ENCODE data around the gene THBD. TPM values are rescaled to one million over a fixed set of nuclear protein-coding genes. Genes with fewer than 3 reads are reported as not detected.
"Not testable (repeated sequence)": the region's sequence is repeated elsewhere in the genome, so short reads cannot be mapped to it uniquely, and the experiment has no call there.

THBD gene
- total RNA-seq, 1 donor from 2014 or later = 18.9 TPM

GRCh38 chr20:23031346-23031745 is 18.1 kb downstream of the THBD start:
- no peak overlapping the region for H3K4me3 ChIP-seq (ENCODE audit: low read depth, low read length)
- no peak for TF ChIP-seq CTCF (conservative IDR thresholded peaks at IDR 0.05; ENCODE audit: low read depth, low read length)
- no peak for DNase-seq (ENCODE audit: low read depth)

GRCh38 chr20:23029324-23029723 is 20.1 kb downstream of the THBD start:
- TF ChIP-seq CTCF (conservative IDR thresholded peaks at IDR 0.05; ENCODE audit: low read depth, low read length) = no peak
- no peak overlapping the region for H3K4me3 ChIP-seq (ENCODE audit: low read depth, low read length)
- no peak for DNase-seq (ENCODE audit: low read depth)

GRCh38 chr20:23028392-23028791 is 21.1 kb downstream of the THBD start:
- no peak for TF ChIP-seq CTCF (conservative IDR thresholded peaks at IDR 0.05; ENCODE audit: low read depth, low read length)
- H3K4me3 ChIP-seq (ENCODE audit: low read depth, low read length) = no peak overlapping the region
- DNase-seq (ENCODE audit: low read depth) = no peak

DNA sequence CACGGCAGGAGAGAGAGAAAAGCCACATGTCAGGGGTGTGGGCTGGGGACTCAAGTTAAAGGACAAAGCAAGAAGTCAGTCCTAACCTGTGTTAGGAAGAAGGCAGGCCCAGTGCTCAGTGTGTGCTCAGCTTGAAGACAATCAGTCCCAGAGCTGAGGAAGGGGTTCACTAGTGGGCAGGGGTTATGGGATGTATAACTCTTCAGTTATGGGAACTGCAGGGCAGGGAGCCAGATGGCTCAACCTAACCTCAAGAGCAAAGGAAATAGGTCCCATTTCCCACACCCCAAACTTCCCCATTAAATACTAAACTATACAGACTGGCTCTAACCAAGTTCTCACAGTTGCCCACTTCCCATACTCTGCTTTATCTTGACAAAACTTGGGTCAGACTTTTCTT is 21.8 kb downstream of the THBD start:
- no peak for DNase-seq (ENCODE audit: low read depth)
- no peak for TF ChIP-seq CTCF (conservative IDR thresholded peaks at IDR 0.05; ENCODE audit: low read depth, low read length)

GRCh38 chr20:23025503-23025902 is 24.0 kb downstream of the THBD start:
- H3K4me3 ChIP-seq (ENCODE audit: low read depth, low read length); DNase-seq (ENCODE audit: low read depth): not testable (repeated sequence)

More for the DNA sequence above, 21.8 kb downstream of the THBD start:
- no peak overlapping the region for H3K4me3 ChIP-seq (ENCODE audit: low read depth, low read length)

GRCh38 chr20:23024701-23025100 is 24.8 kb downstream of the THBD start:
- no peak for TF ChIP-seq CTCF (conservative IDR thresholded peaks at IDR 0.05; ENCODE audit: low read depth, low read length)
- H3K4me3 ChIP-seq (ENCODE audit: low read depth, low read length) = no peak overlapping the region
- DNase-seq (ENCODE audit: low read depth) = no peak

GRCh38 chr20:23023621-23024177 is 25.8 kb downstream of the THBD start:
- H3K4me3 ChIP-seq (ENCODE audit: low read depth, low read length) = no peak overlapping the region
- DNase-seq (ENCODE audit: low read depth) = no peak
- TF ChIP-seq CTCF (conservative IDR thresholded peaks at IDR 0.05; ENCODE audit: low read depth, low read length) = peak; percentile 22

Data from epithelial cell of proximal tubule (primary cell).